GM19468 (cell line): ENCODE results near the gene MED9.
"Not testable (repeated sequence)": the region's sequence is repeated elsewhere in the genome, so short reads cannot be mapped to it uniquely, and the experiment has no call there.

Experiments used
- ATAC-seq: cut with Tn5 transposase; IDR thresholded peaks from one replicate; pipeline ENCODE4 v1.9.1; 2021; ENCODE audit warnings: mild to moderate bottlenecking, moderate library complexity, moderate number of reproducible peaks; ENCODE audit not compliant: unreplicated experiment; ENCODE audit errors: extremely low read depth

The MED9 gene

DNA sequence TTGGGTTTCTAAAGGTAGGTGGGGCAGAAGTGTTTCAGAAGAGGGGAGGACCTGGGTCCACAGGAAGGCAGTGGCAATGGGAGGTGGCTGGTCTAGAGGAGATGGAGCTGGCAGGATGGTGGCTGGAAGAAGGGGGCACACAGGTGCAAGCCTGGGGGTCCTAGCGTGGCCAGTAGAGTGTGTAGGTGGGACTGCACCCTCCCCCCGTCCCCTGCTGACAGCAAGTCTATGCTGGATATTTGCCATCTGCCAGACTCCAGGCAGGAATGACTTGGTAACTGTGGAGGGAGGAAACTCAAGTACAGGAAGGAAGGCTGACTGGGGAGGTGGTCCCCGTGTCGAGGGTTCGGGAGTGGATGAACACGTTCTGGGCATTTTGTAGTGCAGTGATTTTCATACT lies 8.6 kb downstream of the MED9 start:
- ATAC-seq, result no peak

DNA sequence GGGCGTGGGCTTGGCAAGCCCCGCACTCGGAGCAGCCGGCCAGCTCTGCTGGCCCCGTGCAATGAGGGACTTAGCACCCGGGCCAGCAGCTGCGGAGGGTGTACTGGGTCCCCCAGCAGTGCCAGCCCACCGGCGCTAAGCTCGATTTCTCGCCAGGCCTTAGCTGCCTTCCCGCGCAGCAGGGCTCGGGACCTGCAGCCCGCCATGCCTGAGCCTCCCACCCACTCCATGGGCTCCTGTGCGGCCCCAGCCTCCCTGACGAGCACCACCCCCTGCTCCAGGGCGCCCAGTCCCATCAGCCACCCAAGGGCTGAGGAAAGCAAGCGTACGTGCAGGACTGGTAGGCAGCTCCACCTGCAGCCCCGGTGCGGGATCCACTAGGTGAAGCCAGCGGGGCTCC lies 9.6 kb downstream of the MED9 start:
- ATAC-seq, result not testable (repeated sequence)

DNA sequence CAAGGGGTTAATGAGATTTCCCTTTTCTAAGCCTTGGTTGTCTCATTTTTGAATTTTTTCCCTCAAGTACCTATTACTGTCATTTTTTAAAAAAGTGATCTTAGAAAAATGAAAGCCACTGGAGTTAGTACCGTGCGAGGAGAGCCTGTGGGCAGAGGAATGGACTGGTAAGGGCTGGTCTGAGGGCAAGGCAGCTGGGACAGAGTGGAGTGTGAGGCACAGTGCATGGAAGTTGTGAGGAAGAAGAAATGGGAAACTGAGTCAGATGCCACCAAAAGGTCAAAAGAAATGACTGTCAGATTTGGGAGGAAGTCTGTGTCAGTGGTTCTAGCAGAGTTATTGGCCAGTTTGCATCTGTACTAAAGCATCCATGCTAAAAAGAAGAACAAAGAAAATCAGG lies 11.2 kb downstream of the MED9 start:
- no peak for ATAC-seq

DNA sequence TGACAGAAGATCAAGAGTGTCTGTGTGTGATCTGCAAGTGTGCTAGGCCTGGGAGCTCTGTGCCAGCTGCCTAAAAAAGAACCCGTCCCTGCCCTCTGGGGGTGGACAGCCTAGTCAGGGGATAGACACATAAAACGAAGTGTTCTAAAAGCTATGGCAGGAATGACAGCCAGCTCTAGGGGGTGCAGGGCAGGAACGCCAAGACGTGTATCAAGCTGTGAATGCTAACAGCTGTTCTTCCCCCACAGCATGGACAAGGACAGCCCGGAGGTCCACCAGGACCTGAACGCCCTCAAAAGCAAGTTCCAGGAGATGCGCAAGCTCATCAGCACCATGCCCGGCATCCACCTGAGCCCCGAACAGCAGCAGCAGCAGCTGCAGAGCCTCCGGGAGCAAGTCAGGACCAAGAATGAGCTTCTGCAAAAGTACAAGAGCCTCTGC lies 14.3 kb downstream of the MED9 start:
- no peak for ATAC-seq

DNA sequence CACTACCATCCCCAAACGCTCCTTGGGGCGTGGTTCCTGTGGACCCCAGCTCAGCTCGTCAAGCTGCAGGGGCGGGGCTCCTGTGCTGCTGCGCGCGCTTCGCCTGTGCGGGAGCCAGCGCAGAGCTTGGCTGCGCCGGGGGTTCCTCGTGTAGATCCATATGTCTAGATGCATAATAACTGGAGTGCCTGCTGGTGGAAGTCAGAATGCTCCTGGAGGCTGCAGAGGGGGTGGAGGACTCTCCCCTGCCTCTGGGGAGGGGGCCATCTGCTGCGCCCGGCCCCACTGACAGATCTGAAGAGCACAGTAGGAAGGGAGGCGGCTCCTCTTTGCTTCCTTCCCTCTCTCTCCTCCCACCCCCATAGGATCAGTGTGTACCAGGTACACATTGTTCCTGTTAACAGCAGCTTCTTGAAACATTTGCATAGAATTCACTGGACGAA lies 14.8 kb downstream of the MED9 start:
- ATAC-seq, result no peak

DNA sequence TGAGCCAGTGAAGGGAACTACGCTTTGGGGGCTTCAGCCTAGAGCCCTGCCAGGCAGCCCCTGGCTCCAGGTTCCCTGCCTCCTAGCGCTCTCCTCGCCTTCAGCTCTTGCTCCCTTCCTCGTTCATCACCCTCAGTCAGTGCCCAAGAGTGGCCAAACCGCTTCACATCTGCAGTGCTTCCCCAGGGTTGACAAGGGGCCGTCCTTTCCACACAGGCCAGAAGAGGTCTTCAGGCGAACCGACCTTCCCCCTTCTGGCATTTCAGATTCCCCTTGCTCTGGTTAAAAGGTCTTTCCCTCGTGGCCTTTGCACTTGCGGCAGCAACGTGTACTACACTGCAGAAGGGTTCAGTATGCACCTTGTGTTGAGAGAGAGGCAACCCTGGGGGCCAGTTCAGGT lies 15.3 kb downstream of the MED9 start:
- ATAC-seq, result no peak

DNA sequence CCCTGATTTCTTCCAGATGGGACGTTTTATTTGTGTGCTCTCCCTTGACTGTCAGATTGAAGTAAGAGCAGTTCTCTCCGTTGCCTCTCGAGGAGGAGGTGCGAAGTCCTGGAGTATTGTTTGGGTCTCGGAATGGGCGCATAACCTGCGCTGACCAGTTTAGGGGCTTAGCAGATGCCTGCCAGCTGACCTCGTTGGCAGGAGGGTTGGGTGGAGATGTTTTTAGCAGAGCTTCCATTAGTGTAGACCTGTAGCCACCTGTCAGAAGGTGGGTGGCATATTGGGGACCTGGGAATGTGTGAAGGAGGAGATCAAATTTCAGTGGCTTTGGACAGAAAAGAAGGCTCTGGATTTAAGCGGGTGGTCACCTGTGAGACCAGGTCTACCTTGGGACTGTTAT lies 15.8 kb downstream of the MED9 start:
- ATAC-seq, result no peak

GRCh38 chr17:17493249-17493985 lies 16.6 kb downstream of the MED9 start:
- no peak for ATAC-seq

GRCh38 chr17:17493986-17494466 lies 17.2 kb downstream of the MED9 start:
- no peak for ATAC-seq

DNA sequence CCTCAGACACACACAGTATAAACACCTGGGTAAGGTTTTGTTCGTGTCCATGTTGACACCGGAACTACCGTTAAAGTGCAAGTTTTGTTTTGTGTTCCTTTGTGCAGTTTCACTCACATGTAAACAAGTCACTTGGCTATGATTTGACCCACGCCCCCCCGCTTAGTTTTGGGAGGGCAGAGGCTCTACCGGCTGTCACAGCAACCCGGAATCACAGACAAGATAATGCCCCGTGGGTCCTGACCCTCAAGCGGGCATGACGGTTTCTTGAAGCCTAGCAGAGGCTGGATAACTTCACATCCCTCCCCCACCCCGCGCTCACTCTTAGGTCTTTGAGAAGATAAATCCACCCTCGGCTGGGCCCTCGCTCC lies 17.7 kb downstream of the MED9 start:
- no peak for ATAC-seq

- no peak for ATAC-seq
These were observed 18.2 kb downstream of the MED9 start for GRCh38 chr17:17494870-17495535.

DNA sequence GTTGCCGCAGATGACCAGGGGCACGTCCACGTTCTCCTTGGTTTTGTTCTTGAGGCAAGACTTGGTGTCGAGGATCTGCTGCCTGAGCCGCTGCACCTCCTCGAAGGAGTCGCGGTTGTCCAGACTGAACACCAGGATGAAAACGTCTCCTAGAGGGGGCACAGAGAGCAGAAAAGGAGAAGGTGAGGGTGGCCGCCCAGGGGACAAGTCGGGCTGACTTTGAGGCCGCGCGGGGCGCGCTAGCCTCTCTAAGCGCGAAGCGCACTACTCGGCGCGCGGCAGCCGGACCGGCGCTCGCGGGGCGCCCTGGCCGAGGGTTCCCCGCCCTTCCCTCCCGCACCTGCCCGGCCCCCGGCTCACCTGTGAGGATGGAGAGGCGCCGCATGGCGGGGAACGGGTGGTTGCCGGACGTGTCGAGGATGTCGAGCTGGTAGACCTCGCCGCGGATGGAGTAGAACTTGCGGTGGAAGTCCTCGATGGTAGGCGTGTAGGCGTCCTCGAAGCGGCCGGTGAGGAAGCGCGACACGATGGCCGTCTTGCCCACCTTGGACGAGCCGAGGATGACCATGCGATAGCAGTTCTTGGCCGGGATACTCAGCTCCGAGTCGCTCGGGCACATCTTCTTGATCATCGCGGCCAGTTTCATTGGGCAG lies 18.9 kb downstream of the MED9 start:
- ATAC-seq, result no peak

GRCh38 chr17:17496189-17497064 lies 19.6 kb downstream of the MED9 start, which contains the start of gene RASD1:
Gene RASD1 (minus strand): TSS chr17:17496395. CDS start chr17:17496181, 214 bp downstream.
- peak; percentile 49 for ATAC-seq

GRCh38 chr17:17497065-17497844 lies 20.5 kb downstream of the MED9 start:
- ATAC-seq, result no peak

- ATAC-seq, result no peak
These were observed 21.2 kb downstream of the MED9 start for GRCh38 chr17:17497845-17498520.

DNA sequence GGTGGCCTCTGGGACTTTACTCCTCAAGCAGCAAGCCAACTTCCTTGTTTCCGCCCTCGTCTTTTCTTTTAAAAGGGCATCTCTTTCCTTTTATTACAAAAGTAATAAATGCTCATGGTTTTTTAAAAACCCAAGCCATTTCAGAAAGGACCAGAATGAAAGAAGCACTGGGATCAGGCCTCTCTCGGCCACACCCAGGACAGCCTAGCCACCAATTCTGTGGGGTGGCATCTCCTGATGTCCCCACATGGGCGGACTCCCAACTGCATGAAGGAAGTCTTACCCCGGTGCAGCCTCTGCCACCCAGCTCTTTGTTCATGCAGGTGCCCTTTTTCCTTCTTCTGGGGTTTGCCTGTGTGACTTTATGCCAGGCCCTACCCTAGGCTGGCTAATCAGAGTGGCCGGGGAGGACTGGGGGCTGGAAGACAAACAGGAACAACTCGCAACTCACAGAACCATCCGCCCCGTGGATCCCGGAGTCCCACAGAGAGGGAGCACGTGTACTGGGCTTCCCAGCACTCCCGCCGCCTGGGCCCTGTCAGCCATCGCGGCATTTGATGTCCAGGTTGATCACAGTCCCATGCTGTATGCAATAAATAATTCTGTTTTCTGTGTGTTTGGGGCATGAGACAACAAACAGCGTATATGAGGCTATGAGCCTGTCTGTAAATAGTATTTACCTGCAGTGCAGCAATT lies 22.0 kb downstream of the MED9 start:
- no peak for ATAC-seq

DNA sequence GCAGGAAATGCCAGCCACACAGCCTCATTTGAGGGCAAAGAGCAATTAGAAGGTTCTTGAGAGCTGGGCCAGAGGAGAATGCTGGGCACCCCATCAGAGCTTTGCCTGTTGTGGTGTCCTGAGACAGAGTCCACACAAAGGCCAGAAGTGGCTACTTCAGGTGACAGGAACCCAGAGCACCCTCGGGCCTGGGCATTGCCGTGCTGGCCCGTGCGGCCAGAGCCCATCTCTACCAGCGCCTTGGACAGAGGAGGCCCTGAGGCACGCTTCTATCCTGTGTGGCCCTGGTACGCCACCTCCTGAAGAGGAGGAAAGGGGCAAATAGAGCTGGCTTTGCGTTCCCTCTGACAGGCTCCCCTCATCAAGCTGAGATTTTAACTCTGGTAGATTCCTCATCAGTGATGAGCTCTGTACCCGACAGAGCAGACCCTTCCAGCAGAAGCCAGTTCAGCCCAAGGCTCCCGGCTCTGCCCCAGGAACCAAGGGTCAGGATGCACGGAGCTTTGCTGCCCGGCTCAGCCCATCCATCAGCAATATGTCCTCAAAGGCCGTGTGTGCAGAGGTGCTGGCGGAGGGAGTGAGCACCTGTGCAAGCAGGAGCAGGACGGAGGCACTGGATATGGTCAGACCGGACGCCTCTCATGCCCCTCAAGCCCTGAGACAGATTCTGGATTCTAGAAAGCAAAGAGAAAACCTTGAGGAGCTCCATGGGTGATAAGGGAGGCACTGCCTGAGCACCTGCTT lies 22.8 kb downstream of the MED9 start:
- no peak for ATAC-seq
